ENCODE data around the gene RNLS. TPM values are rescaled to one million over a fixed set of nuclear protein-coding genes. Genes with fewer than 3 reads are reported as not detected.
A peak's percentile ranks its signal among the peaks of the same experiment; 100 is the strongest.

Gene RNLS
- total RNA-seq, 1 donor from 2014 or later = 12.1 TPM

- H3K27ac ChIP-seq = no peak overlapping the region
- no peak for DNase-seq (ENCODE audit: low spot score in 2 of 2)
- no peaks in the 10 kb centered on the region for H3K36me3 ChIP-seq
- TF ChIP-seq, protein P1, sequence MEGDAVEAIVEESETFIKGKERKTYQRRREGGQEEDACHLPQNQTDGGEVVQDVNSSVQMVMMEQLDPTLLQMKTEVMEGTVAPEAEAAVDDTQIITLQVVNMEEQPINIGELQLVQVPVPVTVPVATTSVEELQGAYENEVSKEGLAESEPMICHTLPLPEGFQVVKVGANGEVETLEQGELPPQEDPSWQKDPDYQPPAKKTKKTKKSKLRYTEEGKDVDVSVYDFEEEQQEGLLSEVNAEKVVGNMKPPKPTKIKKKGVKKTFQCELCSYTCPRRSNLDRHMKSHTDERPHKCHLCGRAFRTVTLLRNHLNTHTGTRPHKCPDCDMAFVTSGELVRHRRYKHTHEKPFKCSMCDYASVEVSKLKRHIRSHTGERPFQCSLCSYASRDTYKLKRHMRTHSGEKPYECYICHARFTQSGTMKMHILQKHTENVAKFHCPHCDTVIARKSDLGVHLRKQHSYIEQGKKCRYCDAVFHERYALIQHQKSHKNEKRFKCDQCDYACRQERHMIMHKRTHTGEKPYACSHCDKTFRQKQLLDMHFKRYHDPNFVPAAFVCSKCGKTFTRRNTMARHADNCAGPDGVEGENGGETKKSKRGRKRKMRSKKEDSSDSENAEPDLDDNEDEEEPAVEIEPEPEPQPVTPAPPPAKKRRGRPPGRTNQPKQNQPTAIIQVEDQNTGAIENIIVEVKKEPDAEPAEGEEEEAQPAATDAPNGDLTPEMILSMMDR (IDR thresholded peaks at IDR 0.05) = no peak
- no peaks in the 10 kb centered on the region for H3K9me3 ChIP-seq
- intact Hi-C loops (cut with DNase I) = no loop called here
- H3K4me1 ChIP-seq = no peaks in the 10 kb centered on the region
- H3K27me3 ChIP-seq = no peaks in the 10 kb centered on the region
- H3K4me3 ChIP-seq = no peak overlapping the region
Measured at GRCh38 chr10:88427024-88427423, 156.1 kb downstream of the RNLS start.

DNA sequence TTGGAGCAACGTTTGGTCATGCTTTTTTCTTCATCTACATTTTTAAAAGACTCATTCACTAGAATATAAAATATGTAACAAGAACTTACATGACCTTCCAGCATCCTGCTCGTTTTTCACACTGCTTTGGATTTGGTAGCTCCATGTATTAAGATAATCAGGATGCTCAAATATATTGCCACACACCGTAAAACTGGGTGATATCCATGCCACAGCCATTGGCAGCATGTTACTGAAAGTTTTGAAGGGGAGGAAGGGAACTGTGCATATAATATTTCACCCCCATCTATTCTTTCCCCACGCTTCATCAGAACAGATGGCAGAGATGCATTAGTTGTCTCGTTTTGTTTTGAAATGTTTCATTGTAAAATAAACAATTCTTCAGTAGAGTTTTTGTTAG, 158.2 kb downstream of the RNLS start:
- intact Hi-C loops (cut with DNase I) = no loop called here
- no peak overlapping the region for H3K4me3 ChIP-seq
- H3K9me3 ChIP-seq = no peaks in the 10 kb centered on the region
- no peak for DNase-seq (ENCODE audit: low spot score in 2 of 2)
- no peaks in the 10 kb centered on the region for H3K4me1 ChIP-seq
- no peaks in the 10 kb centered on the region for H3K36me3 ChIP-seq
- TF ChIP-seq, protein P1 (IDR thresholded peaks at IDR 0.05) = no peak
- no peaks in the 10 kb centered on the region for H3K27me3 ChIP-seq
- H3K27ac ChIP-seq = no peak overlapping the region

DNA sequence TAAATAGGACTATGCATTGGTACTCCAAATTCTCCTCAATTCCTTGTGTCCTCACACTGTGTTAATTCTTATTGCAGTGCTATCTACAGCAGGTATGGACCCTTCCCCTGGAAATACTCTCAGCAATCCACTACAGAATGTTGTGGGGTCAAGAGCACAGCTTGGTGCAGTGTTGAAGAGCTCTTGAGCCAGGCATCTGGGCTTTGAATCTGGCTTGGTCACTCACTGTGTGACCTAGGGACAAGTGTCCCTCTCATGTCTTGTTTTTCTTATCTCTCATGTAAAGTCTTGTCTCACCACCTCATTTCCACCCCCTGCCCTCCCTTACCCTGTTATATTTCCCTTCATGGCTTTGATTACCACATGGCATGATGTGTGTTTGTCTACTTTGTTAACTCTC, 159.4 kb downstream of the RNLS start:
- no peaks in the 10 kb centered on the region for H3K27me3 ChIP-seq
- no peaks in the 10 kb centered on the region for H3K9me3 ChIP-seq
- no peak overlapping the region for H3K4me3 ChIP-seq
- TF ChIP-seq, protein P1 (IDR thresholded peaks at IDR 0.05) = no peak
- intact Hi-C loops (cut with DNase I) = no loop called here
- no peak for DNase-seq (ENCODE audit: low spot score in 2 of 2)
- H3K4me1 ChIP-seq = no peaks in the 10 kb centered on the region
- H3K36me3 ChIP-seq = no peaks in the 10 kb centered on the region
- no peak overlapping the region for H3K27ac ChIP-seq

- TF ChIP-seq, protein P1 (IDR thresholded peaks at IDR 0.05) = no peak
- Histone ChIP-seq H3K4me3 (no peak overlapping the region), H3K4me1 (no peaks in the 10 kb centered on the region), H3K27me3 (no peaks in the 10 kb centered on the region), H3K27ac (no peak overlapping the region), H3K9me3 (no peaks in the 10 kb centered on the region), H3K36me3 (no peaks in the 10 kb centered on the region)
- intact Hi-C loops (cut with DNase I) = no loop called here
- no peak for DNase-seq (ENCODE audit: low spot score in 2 of 2)
Measured at GRCh38 chr10:88421590-88421989, 161.5 kb downstream of the RNLS start.

GRCh38 chr10:88418871-88419270, 164.2 kb downstream of the RNLS start:
- H3K27ac ChIP-seq = no peak overlapping the region
- no peaks in the 10 kb centered on the region for H3K4me1 ChIP-seq
- no peak overlapping the region for H3K4me3 ChIP-seq
- no peak for DNase-seq (ENCODE audit: low spot score in 2 of 2)
- no peaks in the 10 kb centered on the region for H3K36me3 ChIP-seq
- H3K9me3 ChIP-seq = no peaks in the 10 kb centered on the region
- intact Hi-C loops (cut with DNase I) = no loop called here
- TF ChIP-seq, protein P1 (IDR thresholded peaks at IDR 0.05) = no peak
- H3K27me3 ChIP-seq = no peaks in the 10 kb centered on the region

DNA sequence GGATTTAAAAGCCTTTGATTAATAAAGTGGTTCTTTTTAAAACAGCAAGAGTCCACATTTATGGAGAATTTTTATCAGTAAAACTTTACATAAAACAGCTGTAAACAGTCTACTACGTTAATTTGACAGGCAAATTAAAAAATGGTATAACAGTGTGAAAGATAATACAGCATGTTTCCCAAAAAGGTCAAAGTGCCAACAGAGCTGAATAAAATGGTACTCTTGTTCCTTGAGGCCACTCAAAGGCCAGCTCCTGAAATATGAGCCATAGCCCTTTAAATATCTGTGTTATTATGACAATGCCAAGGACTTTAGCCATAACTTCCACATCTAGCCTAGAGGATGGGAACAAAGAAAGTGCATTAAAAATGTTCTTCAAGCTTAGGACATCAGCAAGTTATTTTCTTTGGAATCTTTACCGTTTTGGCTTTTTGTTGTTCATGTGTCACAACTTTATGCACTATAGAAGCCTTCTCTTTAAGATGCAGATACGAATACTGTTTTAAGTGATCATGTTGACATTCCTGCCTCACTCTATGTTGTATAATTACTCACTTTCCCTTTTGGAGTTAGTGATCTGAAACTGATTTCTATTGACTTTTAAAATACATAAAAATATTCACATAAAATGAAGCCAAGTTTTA, 165.6 kb downstream of the RNLS start:
- DNase-seq (ENCODE audit: low spot score in 2 of 2) = no peak
- no peak overlapping the region for H3K4me3 ChIP-seq
- intact Hi-C loops (cut with DNase I) = no loop called here
- H3K36me3 ChIP-seq = no peaks in the 10 kb centered on the region
- TF ChIP-seq, protein P1 (IDR thresholded peaks at IDR 0.05) = no peak
- no peaks in the 10 kb centered on the region for H3K27me3 ChIP-seq
- no peaks in the 10 kb centered on the region for H3K4me1 ChIP-seq
- peak overlapping the region in 1 of 2 donors; percentile 4 for H3K27ac ChIP-seq
- H3K9me3 ChIP-seq = no peaks in the 10 kb centered on the region

Measured in ascending aorta (tissue), 2 donors.